H54 (cell line): ENCODE data around the gene STXBP1.
A peak's percentile ranks its signal among the peaks of the same experiment; 100 is the strongest.

ENCODE experiments used
- DNase-seq: peaks from one replicate; pipeline ENCODE4 v3.0.0; 2011; ENCODE audit warnings: low spot score, mixed read lengths; ENCODE audit not compliant: insufficient read length
- FAIRE-seq: peaks from 3 replicates; lab custom pipeline; 2011; peaks lifted over from hg19 to GRCh38; lab: Jason Lieb, UNC
- POLR2A ChIP-seq: IDR thresholded peaks from 2 replicates; pipeline ENCODE4 v1.6.1; 2011; ENCODE audit warnings: low read depth, mild to moderate bottlenecking, low read length

The STXBP1 gene

GRCh38 chr9:127647451-127647850 lies 35.4 kb downstream of the STXBP1 start:
- TF ChIP-seq POLR2A, result no peak
- FAIRE-seq (peak; percentile 15), DNase-seq (no peak)

- TF ChIP-seq POLR2A, result no peak
- FAIRE-seq (no peak), DNase-seq (no peak)
Measured at GRCh38 chr9:127650518-127650917, 38.4 kb downstream of the STXBP1 start.

GRCh38 chr9:127651697-127652610 lies 39.9 kb downstream of the STXBP1 start:
- no peak for TF ChIP-seq POLR2A
- FAIRE-seq (no peak), DNase-seq (no peak)

- no peak for DNase-seq
- TF ChIP-seq POLR2A, result no peak
- no peak for FAIRE-seq
Measured at GRCh38 chr9:127652733-127653132, 40.7 kb downstream of the STXBP1 start.

GRCh38 chr9:127654619-127655018 lies 42.5 kb downstream of the STXBP1 start:
- TF ChIP-seq POLR2A, result no peak
- FAIRE-seq (no peak), DNase-seq (no peak)

GRCh38 chr9:127658428-127658827 lies 46.4 kb downstream of the STXBP1 start:
- no peak for DNase-seq
- FAIRE-seq, result no peak
- TF ChIP-seq POLR2A, result no peak

GRCh38 chr9:127660886-127661741 lies 49.0 kb downstream of the STXBP1 start:
- DNase-seq, result no peak
- TF ChIP-seq POLR2A, result no peak
- no peak for FAIRE-seq

- no peak for DNase-seq
- no peak for TF ChIP-seq POLR2A
- FAIRE-seq, result no peak
Measured at GRCh38 chr9:127662617-127663016, 50.5 kb downstream of the STXBP1 start.

- DNase-seq (no peak), FAIRE-seq (no peak)
- TF ChIP-seq POLR2A, result no peak
Measured at GRCh38 chr9:127664324-127664677, 52.2 kb downstream of the STXBP1 start.

GRCh38 chr9:127664678-127665507 lies 52.8 kb downstream of the STXBP1 start:
- FAIRE-seq, result no peak
- no peak for DNase-seq
- TF ChIP-seq POLR2A, result no peak

- no peak for FAIRE-seq
Measured at GRCh38 chr9:127667127-127667844, 55.2 kb downstream of the STXBP1 start.

GRCh38 chr9:127667906-127668305 lies 55.8 kb downstream of the STXBP1 start:
- TF ChIP-seq POLR2A, result no peak
- no peak for FAIRE-seq

More at GRCh38 chr9:127667127-127667844, 55.2 kb downstream of the STXBP1 start:
- no peak for DNase-seq
- TF ChIP-seq POLR2A, result no peak

GRCh38 chr9:127673234-127673633 lies 61.2 kb downstream of the STXBP1 start:
- FAIRE-seq (no peak), DNase-seq (no peak)
- no peak for TF ChIP-seq POLR2A

More at GRCh38 chr9:127667906-127668305, 55.8 kb downstream of the STXBP1 start:
- no peak for DNase-seq
